Panc1 (cell line): ENCODE measurements around the gene DCHS1.

Experiments used
- TF ChIP-seq, protein P1 (sequence below): fragments of 450-650 bp; IDR thresholded peaks from 2 replicates; pipeline ENCODE4 v1.5.1; 2017; ENCODE audit warnings: mild to moderate bottlenecking
- TF ChIP-seq, protein P2 (sequence below), 2 experiments: IDR thresholded peaks; 2 replicates each; pipeline ENCODE4 v1.6.1; 2011 to 2012; ENCODE audit warnings: low read depth in 2 of 2, control low read depth in 1 of 2, low read length in 1 of 2, mild to moderate bottlenecking in 1 of 2, moderate library complexity in 1 of 2; ENCODE audit not compliant: insufficient read depth in 1 of 2

DNA sequence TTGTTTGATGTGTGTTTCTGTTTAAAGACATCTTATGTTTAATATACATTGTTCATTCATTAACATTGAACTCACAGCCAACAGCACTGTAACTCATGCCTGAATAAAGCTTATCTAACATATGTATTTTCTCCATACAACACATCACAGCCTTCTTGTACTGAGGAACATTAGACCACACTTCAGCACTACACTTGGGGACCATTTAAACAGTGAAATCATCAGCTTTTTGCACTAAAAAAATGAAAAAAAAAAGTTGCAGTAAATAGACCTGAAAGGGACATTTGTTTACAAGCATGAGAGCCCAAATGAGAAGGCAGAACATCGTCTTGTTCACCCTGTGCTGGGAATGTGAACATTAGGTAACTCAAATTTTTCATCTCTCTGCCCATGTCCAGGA, 21.1 kb downstream of the DCHS1 start:
- TF ChIP-seq, protein P1, sequence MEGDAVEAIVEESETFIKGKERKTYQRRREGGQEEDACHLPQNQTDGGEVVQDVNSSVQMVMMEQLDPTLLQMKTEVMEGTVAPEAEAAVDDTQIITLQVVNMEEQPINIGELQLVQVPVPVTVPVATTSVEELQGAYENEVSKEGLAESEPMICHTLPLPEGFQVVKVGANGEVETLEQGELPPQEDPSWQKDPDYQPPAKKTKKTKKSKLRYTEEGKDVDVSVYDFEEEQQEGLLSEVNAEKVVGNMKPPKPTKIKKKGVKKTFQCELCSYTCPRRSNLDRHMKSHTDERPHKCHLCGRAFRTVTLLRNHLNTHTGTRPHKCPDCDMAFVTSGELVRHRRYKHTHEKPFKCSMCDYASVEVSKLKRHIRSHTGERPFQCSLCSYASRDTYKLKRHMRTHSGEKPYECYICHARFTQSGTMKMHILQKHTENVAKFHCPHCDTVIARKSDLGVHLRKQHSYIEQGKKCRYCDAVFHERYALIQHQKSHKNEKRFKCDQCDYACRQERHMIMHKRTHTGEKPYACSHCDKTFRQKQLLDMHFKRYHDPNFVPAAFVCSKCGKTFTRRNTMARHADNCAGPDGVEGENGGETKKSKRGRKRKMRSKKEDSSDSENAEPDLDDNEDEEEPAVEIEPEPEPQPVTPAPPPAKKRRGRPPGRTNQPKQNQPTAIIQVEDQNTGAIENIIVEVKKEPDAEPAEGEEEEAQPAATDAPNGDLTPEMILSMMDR, result no peak
- TF ChIP-seq, protein P2, sequence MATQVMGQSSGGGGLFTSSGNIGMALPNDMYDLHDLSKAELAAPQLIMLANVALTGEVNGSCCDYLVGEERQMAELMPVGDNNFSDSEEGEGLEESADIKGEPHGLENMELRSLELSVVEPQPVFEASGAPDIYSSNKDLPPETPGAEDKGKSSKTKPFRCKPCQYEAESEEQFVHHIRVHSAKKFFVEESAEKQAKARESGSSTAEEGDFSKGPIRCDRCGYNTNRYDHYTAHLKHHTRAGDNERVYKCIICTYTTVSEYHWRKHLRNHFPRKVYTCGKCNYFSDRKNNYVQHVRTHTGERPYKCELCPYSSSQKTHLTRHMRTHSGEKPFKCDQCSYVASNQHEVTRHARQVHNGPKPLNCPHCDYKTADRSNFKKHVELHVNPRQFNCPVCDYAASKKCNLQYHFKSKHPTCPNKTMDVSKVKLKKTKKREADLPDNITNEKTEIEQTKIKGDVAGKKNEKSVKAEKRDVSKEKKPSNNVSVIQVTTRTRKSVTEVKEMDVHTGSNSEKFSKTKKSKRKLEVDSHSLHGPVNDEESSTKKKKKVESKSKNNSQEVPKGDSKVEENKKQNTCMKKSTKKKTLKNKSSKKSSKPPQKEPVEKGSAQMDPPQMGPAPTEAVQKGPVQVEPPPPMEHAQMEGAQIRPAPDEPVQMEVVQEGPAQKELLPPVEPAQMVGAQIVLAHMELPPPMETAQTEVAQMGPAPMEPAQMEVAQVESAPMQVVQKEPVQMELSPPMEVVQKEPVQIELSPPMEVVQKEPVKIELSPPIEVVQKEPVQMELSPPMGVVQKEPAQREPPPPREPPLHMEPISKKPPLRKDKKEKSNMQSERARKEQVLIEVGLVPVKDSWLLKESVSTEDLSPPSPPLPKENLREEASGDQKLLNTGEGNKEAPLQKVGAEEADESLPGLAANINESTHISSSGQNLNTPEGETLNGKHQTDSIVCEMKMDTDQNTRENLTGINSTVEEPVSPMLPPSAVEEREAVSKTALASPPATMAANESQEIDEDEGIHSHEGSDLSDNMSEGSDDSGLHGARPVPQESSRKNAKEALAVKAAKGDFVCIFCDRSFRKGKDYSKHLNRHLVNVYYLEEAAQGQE (IDR thresholded peaks at IDR 0.05; ENCODE audit: insufficient read depth in 1 of 2, low read depth in 2 of 2, low read length in 1 of 2), result no peak
